DMS79 treated with DMSO at 0.1 percent for 48 hours (cell line): ENCODE data around the gene SH3PXD2B.
"Not testable (repeated sequence)": the region's sequence is repeated elsewhere in the genome, so short reads cannot be mapped to it uniquely, and the experiment has no call there.

Experiments
- DNase-seq: peaks from one replicate; lab custom pipeline; 2025; lab: John Stamatoyannopoulos, UW

The SH3PXD2B gene

DNA sequence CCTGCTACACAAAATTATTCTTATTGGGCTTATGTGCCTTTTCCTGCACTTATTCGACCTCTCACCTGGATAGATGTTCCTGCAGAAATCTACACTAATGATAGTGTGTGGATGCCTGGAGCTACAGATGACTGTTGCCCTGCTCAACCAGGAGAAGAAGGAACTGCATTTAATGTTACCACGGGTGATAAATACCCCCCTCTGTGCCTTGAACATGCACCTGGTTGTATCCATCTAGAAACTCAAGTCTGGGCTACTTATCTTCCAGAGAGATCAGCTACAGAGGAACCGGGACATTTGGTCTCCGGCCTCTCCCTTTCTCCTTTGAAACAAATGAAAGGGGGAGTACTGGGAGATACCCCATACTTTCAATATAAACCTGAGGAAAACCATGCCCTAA, 54.5 kb downstream of the SH3PXD2B start:
- no peak for DNase-seq

DNA sequence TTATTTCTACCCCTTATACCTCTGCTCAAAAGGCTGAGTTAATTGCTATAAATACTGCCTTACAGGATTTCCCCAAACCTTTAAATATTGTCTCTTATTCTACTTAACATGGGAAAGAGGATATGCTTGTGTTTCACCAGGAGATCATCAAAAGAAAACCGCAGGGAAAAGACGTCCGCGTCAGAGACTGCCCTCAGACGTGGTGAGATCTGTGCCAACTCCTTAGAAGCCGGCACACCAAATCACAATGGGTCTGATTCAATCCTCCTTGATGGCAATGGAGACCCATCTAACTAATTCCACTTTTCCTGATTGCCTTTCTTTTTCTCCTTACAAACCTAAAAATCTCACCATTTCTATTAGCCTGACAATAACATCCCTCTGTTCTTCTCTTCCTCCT, 55.0 kb downstream of the SH3PXD2B start:
- no peak for DNase-seq

DNA sequence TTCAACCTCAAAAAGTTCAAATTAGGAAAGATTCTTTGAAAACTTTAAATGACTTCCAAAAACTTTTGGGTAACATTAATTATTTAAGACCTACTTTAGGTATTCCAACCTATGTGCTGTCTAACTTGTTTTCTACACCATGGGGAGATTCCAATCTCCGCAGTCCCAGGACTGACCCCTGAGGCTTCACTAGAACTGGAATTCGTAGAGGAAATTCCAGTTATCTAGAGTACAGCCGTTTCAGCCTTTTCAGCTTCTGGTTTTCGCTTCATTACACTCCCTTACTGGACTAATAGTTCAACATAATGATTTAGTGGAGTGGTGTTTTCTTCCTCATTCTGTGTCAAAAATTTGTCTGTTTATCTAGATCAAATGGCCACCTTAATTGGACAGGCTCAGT, 55.7 kb downstream of the SH3PXD2B start:
- DNase-seq: not testable (repeated sequence)

DNA sequence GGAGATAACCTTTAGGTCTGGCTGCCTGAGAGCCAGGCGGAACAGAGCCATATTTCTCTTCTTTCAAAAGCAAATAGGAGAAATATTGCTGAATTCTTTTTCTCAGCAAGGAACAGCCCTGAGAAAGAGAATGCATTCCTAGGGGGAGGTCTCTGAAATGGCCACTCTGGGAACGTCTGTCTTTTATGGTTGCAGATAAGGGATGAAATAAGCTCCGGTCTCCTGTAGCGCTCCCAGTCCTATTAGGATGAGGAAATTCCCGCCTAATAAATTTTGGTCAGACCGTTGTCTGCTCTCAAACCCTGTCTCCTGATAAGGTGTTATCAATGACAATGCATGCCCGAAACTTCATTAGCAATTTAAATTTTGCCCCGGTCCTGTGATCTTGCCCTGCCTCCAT, 57.3 kb downstream of the SH3PXD2B start:
- not testable (repeated sequence) for DNase-seq

DNA sequence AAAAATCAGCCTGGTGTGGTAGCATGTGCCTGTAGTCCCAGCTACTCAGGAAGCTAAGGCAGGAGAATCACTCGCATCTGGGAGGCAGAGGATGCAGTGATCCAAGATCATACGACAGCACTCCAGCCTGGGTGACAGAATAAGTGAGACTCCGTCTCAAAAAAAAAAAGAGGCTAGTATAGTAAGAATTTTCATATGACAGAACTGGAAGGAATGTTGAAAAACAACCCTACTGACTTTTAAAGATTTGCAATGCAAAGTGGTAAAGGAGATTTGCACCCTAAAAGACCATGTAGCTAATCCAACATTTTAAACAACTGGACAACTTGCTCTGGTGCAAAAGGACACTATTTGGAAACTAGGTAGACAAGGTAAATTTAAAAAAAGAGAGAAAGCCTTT, 58.1 kb downstream of the SH3PXD2B start:
- DNase-seq: no peak

DNA sequence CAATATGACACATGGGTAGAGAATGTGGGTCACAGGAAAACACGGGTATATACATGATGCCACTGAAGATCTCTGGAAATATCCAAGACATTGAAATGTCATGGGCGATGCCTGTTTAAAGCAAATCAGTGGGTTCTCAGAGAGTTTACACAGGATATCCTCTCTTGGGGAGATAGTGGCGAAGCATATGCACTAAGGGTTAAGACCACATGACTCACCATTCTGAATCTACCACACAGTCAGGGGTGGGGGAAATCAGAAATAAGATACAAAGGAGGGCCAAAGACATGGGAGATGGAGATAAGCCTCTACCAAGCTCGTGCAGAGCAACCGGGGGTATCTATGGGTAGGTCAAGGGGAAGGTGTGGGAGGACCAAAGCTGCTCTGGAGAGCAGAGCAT, 58.8 kb downstream of the SH3PXD2B start:
- no peak for DNase-seq

DNA sequence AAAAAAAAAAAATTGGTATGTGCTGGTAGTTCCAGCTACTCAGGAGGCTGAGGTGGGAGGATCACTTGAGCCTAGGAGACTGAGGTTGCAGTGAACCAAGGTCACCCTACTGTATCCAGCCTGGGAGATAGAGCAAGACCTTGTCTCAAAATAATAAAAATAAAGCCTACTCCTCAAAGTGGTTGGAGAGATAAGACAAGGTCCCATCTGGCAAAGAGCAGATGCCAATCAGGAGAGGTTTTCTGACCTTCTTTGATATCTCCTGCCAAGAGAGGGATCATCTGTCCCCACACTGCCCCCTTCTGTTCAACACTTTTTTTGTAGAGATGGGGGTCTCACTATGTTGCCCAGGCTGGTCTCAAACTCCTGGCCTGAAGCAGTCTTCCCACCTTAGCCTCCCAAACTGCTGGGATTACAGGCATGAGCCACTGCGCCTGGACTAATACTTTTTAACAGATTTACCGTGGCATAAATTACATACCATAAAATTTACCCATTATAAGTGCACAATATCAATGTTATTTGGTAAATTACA, 64.7 kb downstream of the SH3PXD2B start:
- no peak for DNase-seq

DNA sequence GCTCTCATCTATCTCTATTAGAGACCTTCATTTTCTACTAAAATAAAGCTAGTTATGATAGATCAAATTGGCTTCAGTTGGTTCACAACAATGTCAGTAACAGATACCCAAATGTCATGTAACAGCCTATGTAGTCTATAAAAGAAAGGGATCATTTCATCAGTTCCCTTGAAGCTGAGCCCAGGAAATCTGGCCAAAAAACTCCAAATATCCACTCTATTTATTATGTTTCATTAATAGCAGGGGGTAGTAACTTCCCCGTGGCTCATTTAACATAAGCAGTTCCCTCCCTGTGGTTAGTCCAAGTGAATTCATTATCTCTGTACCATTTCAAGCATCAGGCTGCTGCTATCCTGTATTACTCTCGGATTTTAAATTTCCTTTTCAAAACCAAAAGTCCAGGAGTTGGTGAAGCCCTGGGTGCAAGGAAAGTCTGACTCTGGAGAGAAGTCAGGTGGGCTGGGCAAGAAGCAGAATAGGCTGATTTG, 66.0 kb downstream of the SH3PXD2B start:
- DNase-seq: no peak

DNA sequence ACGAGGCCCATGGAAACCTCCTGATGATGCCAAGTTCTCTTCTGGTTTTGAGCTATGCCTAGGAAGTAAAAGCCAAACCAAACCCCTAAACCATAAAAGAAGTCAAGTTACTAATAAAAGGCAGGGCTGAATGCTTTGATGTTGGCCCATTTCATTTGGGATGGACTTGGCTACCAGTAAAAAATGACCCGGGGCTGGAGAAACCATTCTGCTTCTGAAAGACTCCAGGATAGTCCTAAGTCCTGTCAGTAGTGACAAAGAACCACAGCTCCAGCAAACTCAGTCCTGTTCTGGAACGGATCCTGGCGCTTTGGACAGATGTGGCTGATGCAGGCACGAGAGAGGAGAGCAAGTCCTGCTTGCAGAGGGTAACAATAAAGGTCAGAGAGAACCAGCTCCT, 68.6 kb downstream of the SH3PXD2B start:
- DNase-seq: no peak

DNA sequence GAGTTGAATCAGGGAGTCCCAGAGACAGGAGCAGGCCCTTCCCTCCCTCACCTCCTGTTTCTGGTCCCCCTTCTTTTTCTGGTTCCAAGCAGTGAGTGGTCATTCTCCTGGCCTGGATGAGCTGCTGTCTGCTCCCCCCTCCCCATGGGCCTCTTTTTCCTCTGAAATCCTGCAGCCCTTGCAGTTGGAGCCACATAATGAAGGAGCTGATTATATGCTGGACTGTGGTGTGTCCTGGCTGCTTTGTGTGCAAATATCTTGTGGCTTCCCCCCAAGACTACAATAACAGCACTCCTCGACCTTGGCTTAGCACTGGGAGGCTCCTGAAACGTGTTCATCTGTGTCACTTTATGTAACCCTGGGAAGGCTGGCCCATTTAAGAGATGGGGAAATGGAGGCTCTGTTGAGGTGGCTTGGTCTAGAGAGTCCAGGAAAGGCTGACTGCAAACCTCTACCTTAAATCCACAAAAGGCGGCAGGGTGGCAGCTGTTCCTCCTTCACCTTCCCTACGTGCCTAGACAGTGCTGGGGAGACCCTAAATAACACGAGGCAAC, 69.2 kb downstream of the SH3PXD2B start:
- DNase-seq: no peak

DNA sequence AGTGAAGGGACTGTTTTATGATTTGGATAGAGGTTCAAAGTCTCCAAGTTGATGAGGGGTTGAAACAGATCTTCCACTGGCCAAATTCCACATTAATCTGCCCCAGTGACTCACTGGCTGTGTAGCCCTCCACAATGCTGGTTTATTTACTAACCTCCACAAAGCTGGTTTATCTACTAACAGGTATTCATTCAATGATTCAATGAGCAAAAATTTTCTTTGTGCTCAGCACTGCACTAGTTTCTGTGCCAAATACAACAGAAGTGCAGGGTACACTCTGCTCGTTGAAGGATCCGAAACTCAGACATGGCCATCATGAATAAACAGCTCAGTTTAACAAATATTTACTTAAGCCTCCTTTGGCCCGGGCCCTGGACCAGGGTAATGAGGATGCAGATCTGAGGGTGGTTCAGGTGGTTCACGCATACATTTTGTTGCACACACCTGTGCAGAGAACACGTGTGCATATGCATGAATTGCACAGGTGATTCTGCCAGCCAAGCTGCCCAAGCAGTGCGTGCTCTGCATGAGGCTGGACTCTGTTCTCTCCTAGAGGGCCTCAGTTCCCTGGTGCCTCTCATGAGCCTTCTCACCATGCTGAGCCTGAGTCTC, 71.0 kb downstream of the SH3PXD2B start:
- DNase-seq: no peak

DNA sequence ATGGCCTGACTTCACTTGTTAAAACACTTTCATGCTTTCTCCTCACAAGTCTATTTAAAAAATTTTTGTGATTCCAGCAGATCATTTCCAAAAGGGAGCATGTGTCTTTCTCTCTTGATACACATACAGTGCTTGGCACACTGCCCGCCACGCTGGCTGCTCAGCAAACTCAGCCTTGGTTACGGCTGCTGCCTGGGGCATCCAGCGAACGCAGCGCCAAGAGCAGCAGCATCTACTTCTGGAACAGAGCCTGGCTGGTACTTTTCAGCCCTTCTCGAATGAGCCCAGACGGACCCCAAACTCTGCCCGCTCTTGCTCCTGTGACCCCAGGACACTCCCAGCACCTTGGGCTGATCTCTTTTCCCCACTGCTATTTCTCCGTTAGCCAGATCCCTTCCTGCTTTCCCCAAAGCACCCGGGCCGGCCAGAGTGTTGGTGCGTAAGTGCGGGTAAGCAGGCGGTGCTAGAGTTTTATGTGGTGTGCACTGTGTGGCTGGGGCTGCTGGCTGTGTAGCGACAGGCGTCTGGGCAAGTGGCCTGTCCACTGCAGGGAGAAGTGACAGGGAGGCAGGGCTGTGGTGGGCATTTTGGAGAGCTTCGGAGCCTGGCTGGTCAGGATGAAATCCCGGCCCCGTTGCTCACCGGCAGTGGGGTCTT, 73.2 kb downstream of the SH3PXD2B start:
- peak; percentile 48 for DNase-seq

DNA sequence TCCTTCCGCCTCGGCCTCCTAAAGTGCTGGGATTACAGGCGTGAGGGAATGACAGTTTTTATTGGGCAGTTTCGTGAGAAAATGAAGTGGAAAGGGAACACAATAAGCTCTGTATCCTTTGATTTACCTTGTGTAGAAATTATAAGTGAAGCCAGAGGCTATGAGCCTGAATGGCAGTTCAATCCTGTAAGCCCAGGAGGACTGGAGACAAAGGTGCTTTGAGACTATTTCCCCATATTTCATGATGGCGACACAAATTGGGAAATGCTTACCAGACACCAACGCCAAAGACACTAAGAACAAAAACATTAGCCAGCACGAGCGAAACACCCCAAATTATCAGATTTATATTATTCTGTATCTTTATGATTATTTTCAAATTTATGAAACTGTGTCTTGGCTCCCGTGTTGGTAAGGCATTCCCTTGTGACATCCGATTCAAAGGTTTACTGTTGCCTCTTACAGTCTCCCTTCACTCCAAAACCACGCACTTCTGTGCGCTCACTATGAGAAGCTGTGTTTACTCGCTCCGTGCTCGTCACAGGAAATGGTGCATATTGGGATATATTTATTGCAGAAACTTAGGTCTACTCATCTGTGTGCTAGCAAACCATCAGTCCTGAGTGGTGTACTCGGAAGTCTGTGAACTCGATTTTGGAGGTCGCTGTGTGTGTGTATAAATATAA, 73.9 kb downstream of the SH3PXD2B start:
- no peak for DNase-seq

DNA sequence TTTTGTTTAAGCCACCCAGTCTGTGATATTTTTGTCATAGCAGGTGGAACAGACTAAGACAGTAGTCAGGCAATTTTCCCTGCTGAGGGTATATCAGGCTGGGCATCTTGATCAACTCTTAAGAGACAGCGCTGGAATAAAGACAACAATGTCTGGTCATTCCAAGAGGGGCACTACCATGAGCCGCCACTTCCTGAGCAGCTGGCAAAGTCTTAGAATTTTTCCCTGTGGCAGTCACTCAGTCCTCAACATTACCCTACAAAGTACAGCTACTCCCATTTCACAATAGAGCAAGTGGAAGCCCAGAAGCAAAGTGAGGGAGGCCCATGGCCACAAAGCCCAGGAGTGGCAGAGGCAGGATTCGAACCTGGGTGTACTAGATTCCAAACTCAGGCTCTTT, 74.8 kb downstream of the SH3PXD2B start:
- DNase-seq: no peak

DNA sequence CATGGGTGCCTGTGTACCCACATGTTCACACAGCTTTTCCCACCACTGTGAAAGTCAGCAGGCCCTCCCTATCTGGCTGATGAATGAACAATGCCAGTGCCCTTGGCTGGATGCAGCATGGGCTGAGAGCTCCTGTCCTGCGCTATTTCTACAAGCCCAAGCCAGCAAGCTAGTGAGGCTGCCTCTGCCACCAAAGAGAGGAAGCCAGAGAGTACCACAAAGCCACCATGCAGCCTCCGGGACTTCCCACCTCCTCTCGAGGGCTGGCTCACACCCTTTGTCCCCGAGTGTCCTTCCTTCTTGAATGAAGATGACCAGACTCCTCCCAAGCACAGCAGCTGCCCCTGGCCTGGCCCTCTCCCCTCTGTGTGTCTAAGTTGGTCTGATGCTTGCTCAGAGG, 76.5 kb downstream of the SH3PXD2B start:
- DNase-seq: no peak

DNA sequence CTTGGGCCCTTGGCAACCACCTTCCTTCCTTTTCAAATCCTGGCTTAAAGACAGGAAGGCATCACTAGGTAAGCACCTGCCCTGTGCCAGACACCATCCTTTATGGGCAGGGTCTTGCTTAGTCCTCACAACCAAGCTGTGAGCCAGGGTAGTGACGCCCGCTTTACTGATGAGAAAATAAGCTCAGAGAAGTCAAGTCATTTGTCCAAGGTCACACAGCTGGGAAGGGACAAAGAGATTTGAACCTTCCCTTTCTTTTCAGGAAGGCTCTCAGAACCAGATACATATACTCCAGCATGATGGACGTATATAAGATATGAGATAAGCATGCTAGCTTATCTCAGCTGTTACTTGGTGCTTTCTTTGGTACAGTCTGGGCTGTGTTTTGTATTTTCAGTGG, 76.9 kb downstream of the SH3PXD2B start:
- DNase-seq: no peak

DNA sequence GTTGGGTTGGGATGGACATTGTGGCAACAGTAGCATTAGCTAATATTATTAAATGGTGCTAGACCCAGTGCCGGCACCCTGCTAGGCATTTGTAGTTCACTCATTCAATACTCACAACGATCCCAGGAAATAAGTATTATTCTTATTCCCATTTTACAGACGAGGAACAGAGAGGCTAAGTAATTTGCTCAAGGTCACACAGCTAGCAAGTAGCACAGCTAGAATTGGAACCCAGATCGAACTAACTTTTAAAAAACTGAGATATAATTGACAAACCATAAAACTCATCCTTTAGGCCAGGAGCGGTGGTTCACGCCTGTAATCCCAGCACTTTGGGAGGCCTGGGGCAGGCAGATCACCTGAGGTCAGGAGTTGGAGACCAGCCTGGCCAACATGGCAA, 79.5 kb downstream of the SH3PXD2B start:
- no peak for DNase-seq

DNA sequence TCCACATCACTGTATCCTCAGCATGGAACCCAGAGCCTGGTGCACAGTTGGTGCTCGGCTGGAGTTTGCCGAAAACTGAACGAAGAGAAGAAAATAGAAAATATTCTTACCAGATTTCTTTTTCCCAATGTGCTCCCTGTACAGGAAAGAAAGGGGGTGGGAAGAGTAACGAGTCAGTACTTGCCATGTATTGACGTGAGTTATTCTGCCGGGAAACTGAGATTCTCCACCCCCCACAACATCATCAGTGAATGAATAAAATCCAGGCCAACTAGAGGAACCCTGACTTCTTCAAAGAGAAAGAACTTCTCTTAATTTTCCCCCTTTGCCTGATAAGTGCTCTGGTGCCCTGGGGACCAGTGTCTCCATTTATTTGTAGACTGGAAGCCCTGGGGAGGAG, 80.6 kb downstream of the SH3PXD2B start:
- no peak for DNase-seq

DNA sequence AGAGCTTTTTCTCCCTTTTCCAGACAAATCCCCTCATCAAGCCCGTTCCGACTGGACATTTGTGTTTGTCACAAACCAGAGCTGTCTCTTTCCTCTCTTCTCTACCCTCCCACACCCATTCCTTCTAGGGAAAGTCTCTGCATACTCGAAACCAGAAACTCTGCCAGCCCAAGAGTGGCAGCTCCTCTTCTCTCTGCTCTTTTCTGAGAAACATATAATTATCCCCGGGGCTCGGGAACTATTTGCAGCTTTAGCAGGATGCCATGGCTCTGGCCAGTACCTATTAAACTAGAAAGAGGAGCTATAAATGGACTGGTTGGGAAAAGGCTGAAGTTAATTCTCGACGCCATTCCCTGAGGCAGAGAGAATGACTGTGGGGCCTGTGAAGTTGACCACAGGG, 82.6 kb downstream of the SH3PXD2B start:
- DNase-seq: no peak

DNA sequence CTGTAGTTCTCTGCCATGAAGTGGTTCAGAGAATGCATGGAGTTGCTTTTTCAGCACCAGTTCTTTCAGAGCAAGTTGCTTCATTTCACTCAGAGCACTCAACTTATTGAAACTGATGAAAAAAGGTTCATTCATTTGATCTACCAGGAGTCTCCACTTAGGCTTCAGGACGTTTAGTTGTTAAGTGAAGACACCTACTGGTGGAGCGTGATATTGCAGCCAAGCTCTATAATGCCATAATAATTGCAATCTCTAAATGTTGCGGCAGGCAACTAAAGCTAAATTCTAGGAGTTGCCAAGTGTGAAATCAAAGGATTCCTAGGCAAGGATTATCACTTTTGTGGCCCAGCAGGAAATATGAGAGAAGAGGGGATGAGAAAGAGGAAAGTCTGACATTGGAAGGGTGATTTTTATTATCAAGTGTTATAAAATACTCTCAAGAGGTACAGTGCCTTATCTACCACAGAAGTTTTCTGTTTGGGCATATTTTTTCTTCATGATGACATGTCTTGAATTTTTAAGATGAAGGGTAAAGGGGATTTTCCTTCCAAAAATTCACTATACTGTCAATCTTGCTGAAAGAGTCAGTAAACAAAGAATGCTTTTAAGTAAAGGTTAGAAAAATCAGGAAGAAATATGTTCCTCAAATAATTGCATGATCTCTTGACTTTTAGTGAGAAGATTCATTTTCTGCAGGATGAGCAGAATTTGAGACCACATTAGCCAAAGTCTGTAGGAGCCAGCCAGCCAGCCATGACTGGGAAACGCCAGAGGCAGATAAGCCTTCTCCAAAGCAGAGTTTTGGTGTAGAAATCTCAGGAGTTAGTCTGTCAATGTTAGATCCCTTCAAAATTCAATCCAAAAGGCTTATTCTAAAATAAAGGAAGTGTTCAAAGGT, 83.4 kb downstream of the SH3PXD2B start:
- DNase-seq: no peak

DNA sequence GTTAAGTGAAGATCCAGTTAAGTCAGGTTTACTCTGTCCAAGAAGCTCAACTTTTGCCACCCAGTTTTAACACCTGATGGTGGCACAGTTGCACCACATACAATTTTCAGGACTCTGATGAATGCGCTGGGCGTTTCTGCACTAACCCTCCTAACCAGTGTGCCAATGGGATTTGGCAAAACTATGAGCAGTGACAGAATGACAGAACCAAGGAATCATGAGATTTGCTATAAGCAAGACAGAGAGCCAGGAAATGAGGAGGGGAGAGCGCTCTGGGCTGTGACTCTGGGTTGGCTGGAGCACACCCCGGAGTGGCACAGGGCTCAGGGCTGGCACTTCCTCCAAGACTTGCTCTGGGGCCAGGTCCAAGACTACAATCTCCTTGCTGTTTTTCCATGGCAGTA, 84.1 kb downstream of the SH3PXD2B start:
- no peak for DNase-seq

DNA sequence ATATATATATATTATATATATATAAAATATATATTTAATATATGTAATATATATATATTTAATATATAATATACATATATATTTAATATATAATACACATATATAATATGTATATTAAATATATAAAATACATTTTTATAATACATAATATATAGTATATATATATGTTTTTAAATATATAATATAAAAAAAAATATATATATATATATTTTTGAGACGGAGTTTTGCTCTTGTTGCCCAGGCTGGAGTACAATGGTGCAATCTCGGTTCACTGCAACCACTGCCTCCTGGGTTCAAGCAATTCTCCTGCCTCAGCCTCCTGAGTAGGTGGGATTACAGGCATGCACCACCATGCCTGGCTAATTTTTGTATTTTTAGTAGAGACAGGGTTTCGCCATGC, 85.6 kb downstream of the SH3PXD2B start:
- not testable (repeated sequence) for DNase-seq
